SU-DHL-6 (cell line): ENCODE measurements around the gene EDNRA.

Experiments used
- H2AFZ ChIP-seq: fragments of 200-600 bp; sonication (generic); 2 replicates; pipeline ENCODE4 v1.6.1; 2014; ENCODE audit warnings: low read depth, mild to moderate bottlenecking, moderate library complexity, mixed read lengths, antibody characterized with exemption, low read length; ENCODE audit not compliant: severe bottlenecking
- H3F3A ChIP-seq: fragments of 200-600 bp; shearing (Covaris generic); 2 replicates; pipeline ENCODE4 v1.6.0; 2016; ENCODE audit warnings: antibody characterized with exemption, mild to moderate bottlenecking; ENCODE audit not compliant: insufficient read depth
- H3K27ac ChIP-seq: fragments of 200-600 bp; sonication (generic); 2 replicates; pipeline ENCODE4 v1.5.1; 2016; ENCODE audit warnings: low read depth, mild to moderate bottlenecking, low read length, moderate library complexity, mixed read lengths
- H3K27me3 ChIP-seq: fragments of 200-600 bp; sonication (generic), shearing (Covaris generic); 2 replicates; pipeline ENCODE4 v1.6.0; 2014; ENCODE audit warnings: mild to moderate bottlenecking, low read length
- H3K36me3 ChIP-seq: fragments of 200-600 bp; sonication (generic); 2 replicates; pipeline ENCODE4 v1.6.1; 2014; ENCODE audit warnings: mild to moderate bottlenecking, low read length, mixed read lengths
- H3K4me2 ChIP-seq: fragments of 300-600, 200-600 bp; shearing (Covaris generic), sonication (generic); 2 replicates; pipeline ENCODE4 v1.6.0; 2014; ENCODE audit warnings: low read length, low read depth, mild to moderate bottlenecking; ENCODE audit not compliant: poor library complexity, severe bottlenecking
- H3K4me3 ChIP-seq: fragments of 200-600 bp; sonication (generic); 2 replicates; pipeline ENCODE4 v1.5.1; 2014; ENCODE audit warnings: antibody characterized with exemption, low read length, mild to moderate bottlenecking, mixed read lengths; ENCODE audit not compliant: insufficient read depth, poor library complexity, severe bottlenecking
- H3K79me2 ChIP-seq: fragments of 200-600 bp; sonication (generic); 2 replicates; pipeline ENCODE4 v1.6.1; 2014; ENCODE audit warnings: mild to moderate bottlenecking, low read length, moderate library complexity; ENCODE audit not compliant: insufficient read depth
- H3K9ac ChIP-seq: fragments of 200-600 bp; sonication (generic); 2 replicates; pipeline ENCODE4 v1.7.0; 2014; ENCODE audit warnings: mild to moderate bottlenecking, low read length
- H3K9me2 ChIP-seq: fragments of 200-600 bp; sonication (generic); replicated peaks from 2 replicates; pipeline ENCODE4 v1.6.1; 2014; ENCODE audit warnings: low read length; ENCODE audit not compliant: insufficient read depth
- H3K9me3 ChIP-seq: fragments of 200-600 bp; sonication (generic); 2 replicates; pipeline ENCODE4 v1.6.1; 2014; ENCODE audit warnings: low read length, mixed read lengths; ENCODE audit not compliant: insufficient read depth
- H4K20me1 ChIP-seq: fragments of 200-600 bp; sonication (generic); 2 replicates; pipeline ENCODE4 v1.6.1; 2014; ENCODE audit warnings: low read depth, mild to moderate bottlenecking, antibody characterized with exemption, low read length, moderate library complexity, mixed read lengths
- EZH2phosphoT487 ChIP-seq: fragments of 200-600 bp; sonication (generic), shearing (Covaris generic); conservative IDR thresholded peaks from 2 replicates; pipeline ENCODE4 v1.6.1; 2018; ENCODE audit warnings: mild to moderate bottlenecking, antibody characterized with exemption, low read length, moderate library complexity, mixed read lengths
- TF ChIP-seq, protein P1 (sequence below): fragments of 200-600 bp; sonication (generic); IDR thresholded peaks from one replicate; pipeline ENCODE4 v1.5.1; 2017; ENCODE audit warnings: antibody characterized with exemption, mild to moderate bottlenecking, low read length, moderate library complexity; ENCODE audit not compliant: insufficient read depth, poor library complexity, severe bottlenecking

Gene EDNRA

GRCh38 chr4:147533331-147533730 is 52.4 kb downstream of the EDNRA start:
- H3K27ac ChIP-seq, result no peak overlapping the region
- H3K9ac ChIP-seq, result no peak overlapping the region
- H3K9me3 ChIP-seq, result no peaks in the 10 kb centered on the region
- no peaks in the 10 kb centered on the region for H3F3A ChIP-seq
- H3K27me3 ChIP-seq, result no peaks in the 10 kb centered on the region
- no peak overlapping the region for H2AFZ ChIP-seq
- no peaks in the 10 kb centered on the region for H3K9me2 ChIP-seq
- TF ChIP-seq EZH2phosphoT487, result no peak
- TF ChIP-seq, protein P1, sequence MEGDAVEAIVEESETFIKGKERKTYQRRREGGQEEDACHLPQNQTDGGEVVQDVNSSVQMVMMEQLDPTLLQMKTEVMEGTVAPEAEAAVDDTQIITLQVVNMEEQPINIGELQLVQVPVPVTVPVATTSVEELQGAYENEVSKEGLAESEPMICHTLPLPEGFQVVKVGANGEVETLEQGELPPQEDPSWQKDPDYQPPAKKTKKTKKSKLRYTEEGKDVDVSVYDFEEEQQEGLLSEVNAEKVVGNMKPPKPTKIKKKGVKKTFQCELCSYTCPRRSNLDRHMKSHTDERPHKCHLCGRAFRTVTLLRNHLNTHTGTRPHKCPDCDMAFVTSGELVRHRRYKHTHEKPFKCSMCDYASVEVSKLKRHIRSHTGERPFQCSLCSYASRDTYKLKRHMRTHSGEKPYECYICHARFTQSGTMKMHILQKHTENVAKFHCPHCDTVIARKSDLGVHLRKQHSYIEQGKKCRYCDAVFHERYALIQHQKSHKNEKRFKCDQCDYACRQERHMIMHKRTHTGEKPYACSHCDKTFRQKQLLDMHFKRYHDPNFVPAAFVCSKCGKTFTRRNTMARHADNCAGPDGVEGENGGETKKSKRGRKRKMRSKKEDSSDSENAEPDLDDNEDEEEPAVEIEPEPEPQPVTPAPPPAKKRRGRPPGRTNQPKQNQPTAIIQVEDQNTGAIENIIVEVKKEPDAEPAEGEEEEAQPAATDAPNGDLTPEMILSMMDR, result no peak
- H4K20me1 ChIP-seq, result no peaks in the 10 kb centered on the region
- no peaks in the 10 kb centered on the region for H3K36me3 ChIP-seq
- H3K79me2 ChIP-seq, result no peaks in the 10 kb centered on the region
- H3K4me3 ChIP-seq, result no peak overlapping the region
- no peak overlapping the region for H3K4me2 ChIP-seq

- Histone ChIP-seq H2AFZ (no peak overlapping the region), H3K36me3 (no peaks in the 10 kb centered on the region), H3K4me3 (no peak overlapping the region), H3F3A (no peaks in the 10 kb centered on the region), H3K9ac (no peak overlapping the region), H3K4me2 (no peak overlapping the region), H3K27ac (no peak overlapping the region), H3K79me2 (no peaks in the 10 kb centered on the region), H3K9me3 (no peaks in the 10 kb centered on the region), H3K27me3 (no peaks in the 10 kb centered on the region), H4K20me1 (no peaks in the 10 kb centered on the region), H3K9me2 (no peaks in the 10 kb centered on the region)
- TF ChIP-seq EZH2phosphoT487, result no peak
- TF ChIP-seq, protein P1, result no peak
These were observed 54.2 kb downstream of the EDNRA start for GRCh38 chr4:147535124-147535523.

GRCh38 chr4:147538711-147539110 is 57.8 kb downstream of the EDNRA start:
- H3F3A ChIP-seq, result no peaks in the 10 kb centered on the region
- no peaks in the 10 kb centered on the region for H3K9me2 ChIP-seq
- no peaks in the 10 kb centered on the region for H3K9me3 ChIP-seq
- no peak overlapping the region for H2AFZ ChIP-seq
- no peaks in the 10 kb centered on the region for H3K79me2 ChIP-seq
- H3K9ac ChIP-seq, result no peak overlapping the region
- H3K36me3 ChIP-seq, result no peaks in the 10 kb centered on the region
- H3K4me2 ChIP-seq, result no peak overlapping the region
- TF ChIP-seq, protein P1, result no peak
- TF ChIP-seq EZH2phosphoT487, result no peak
- no peak overlapping the region for H3K4me3 ChIP-seq
- no peaks in the 10 kb centered on the region for H4K20me1 ChIP-seq
- 0 out of 2 replicates have a peak, but pooled peaks cover 2% of the 10 kb centered on the region for H3K27me3 ChIP-seq
- no peak overlapping the region for H3K27ac ChIP-seq
